Heart left ventricle (tissue), 13 donors: ENCODE data around the gene MAST1.

ENCODE experiments used
- POLR2A ChIP-seq, 2 donors: fragments of 450-650 bp; IDR thresholded peaks; one replicate each; pipeline ENCODE4 v1.6.1; 2017; ENCODE audit warnings: antibody characterized with exemption in 2 of 2, mild to moderate bottlenecking in 2 of 2, moderate library complexity in 2 of 2
- TF ChIP-seq, protein P1 (sequence below), 12 donors: fragments of 200-600 bp; sonication (generic) in 4 of 12; IDR thresholded peaks; one replicate each; pipeline versions ENCODE4 v1.5.0 to v1.8.0; 2018 to 2022; ENCODE audit warnings: antibody characterized with exemption in 12 of 12, mild to moderate bottlenecking in 5 of 12
- donor health status: ischemic (EF 13 %, LVEDD 7.1; RV severe dilation, severe dysfunction).
- donor health status: DM: no; HTN: yes; CAD: no.
- donor health status: DM: no; HTN: no; CAD: no.
- donor health status: ischemic (EF 25% LVEDD 6.9; RV normal size, moderate dysfunction).
- donor health status: ischemic (EF 25% LVEDD 5.7; RV mildly dilated, moderate dysfunction).
- donor health status: ischemic (EF 35%, LVEDD 5.7; RV mildly dilated, moderate dysfunction).
- donor health status: nonischemic (EF 11% LVEDD 7.7; RV severe dilation, severe dysfunction).
- donor health status: DM: yes; HTN: yes; CAD: no.
- donor health status: PGD.
- donor health status: ischemic (EF 29% LVEDD 5.4; RV normal size, mild dysfunction).
- donor health status: nonischemic (EF 23%, LVEDD 6.1; RV moderate dilation, normal function).

GRCh38 chr19:12882589-12882988 is 44.3 kb downstream of the MAST1 start:
- TF ChIP-seq, protein P1, sequence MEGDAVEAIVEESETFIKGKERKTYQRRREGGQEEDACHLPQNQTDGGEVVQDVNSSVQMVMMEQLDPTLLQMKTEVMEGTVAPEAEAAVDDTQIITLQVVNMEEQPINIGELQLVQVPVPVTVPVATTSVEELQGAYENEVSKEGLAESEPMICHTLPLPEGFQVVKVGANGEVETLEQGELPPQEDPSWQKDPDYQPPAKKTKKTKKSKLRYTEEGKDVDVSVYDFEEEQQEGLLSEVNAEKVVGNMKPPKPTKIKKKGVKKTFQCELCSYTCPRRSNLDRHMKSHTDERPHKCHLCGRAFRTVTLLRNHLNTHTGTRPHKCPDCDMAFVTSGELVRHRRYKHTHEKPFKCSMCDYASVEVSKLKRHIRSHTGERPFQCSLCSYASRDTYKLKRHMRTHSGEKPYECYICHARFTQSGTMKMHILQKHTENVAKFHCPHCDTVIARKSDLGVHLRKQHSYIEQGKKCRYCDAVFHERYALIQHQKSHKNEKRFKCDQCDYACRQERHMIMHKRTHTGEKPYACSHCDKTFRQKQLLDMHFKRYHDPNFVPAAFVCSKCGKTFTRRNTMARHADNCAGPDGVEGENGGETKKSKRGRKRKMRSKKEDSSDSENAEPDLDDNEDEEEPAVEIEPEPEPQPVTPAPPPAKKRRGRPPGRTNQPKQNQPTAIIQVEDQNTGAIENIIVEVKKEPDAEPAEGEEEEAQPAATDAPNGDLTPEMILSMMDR (IDR thresholded peaks at IDR 0.05): no peak
- no peak for TF ChIP-seq POLR2A (IDR thresholded peaks at IDR 0.05)
